Measurements from ENCODE around the gene MAML2. TPM values are rescaled to one million over a fixed set of nuclear protein-coding genes. Genes with fewer than 3 reads are reported as not detected.

Gene MAML2
- total RNA-seq, 4 donors from 2014 or later, result 15.9 to 31.9 (median 24.9) TPM

GRCh38 chr11:96195671-96196070 lies 147.3 kb downstream of the MAML2 start:
- H3K27ac ChIP-seq, result no peak overlapping the region
- no peak overlapping the region for H3K4me3 ChIP-seq
- H3K27me3 ChIP-seq, result no peaks in the 10 kb centered on the region
- H3K4me1 ChIP-seq, result peaks cover 6 to 23% (median 7%) of the 10 kb centered on the region in 4 donors
- H3K36me3 ChIP-seq, result no peaks in the 10 kb centered on the region
- intact Hi-C loops (cut with DNase I; ENCODE audit: low total_unique reads) (no loop called here), in situ Hi-C loops (cut with MboI; ENCODE audit: low pct_ligation_motif_present in 1 of 4, low pct_unique_long_range_greater_than_20kb in 1 of 4, low sequenced_read_pairs in 3 of 4) (no loop called here)
- no peaks in the 10 kb centered on the region for H3K9me3 ChIP-seq
- WGBS, 2 donors (ENCODE audit: low coverage in 1 of 2), result 92 to 93% methylated on average over 3 of the region's 3 CpGs
- no peak for DNase-seq
- TF ChIP-seq POLR2A (IDR thresholded peaks at IDR 0.05) (no peak), CTCF (IDR thresholded peaks at IDR 0.05) (no peak), EP300 (IDR thresholded peaks at IDR 0.05; ENCODE audit: low read depth) (no peak), POLR2AphosphoS5 (IDR thresholded peaks at IDR 0.05) (no peak)

DNA sequence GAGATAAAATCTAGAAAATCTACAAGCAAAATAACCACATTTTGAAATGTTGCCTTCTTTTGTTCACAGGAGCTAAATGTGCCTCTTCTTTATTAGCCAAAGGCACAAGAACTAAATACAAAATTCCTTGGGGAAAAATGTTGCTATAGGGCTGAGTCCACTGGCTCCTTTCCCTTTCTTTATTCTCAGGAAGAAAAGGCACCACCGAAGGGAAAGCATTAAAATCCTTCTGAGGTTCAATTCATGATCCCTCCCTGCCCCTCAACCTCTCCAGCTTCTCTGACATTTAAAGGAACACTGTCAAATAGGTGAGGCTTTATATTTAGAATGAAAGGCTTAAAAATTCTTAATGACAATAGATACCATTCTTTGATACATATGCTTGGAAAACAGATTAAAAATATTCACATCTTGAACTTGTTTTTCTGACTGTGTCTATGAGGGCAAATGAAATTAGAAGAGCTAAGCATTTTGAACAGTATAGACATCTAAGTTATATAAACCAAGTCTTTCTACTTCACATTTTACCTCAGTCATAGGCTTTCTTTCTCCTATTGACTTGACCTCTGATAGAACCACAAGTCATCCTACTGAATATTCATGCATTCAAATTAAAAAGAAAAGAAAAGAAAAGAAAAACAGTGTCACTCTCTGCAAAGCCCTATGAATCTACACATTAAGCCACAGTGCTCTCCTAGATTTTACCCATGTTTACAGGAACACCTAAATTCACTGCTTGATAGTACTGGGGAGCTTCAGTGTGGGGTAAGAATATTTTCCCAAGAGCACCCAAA lies 148.2 kb downstream of the MAML2 start:
- no peaks in the 10 kb centered on the region for H3K36me3 ChIP-seq
- intact Hi-C loops (cut with DNase I; ENCODE audit: low total_unique reads), result no loop called here
- no peaks in the 10 kb centered on the region for H3K27me3 ChIP-seq
- WGBS, 2 donors (ENCODE audit: low coverage in 1 of 2), result 24 to 26% methylated on average over 1 of the region's 1 CpG
- no peak overlapping the region for H3K27ac ChIP-seq
- no peak for DNase-seq
- no peaks in the 10 kb centered on the region for H3K9me3 ChIP-seq
- H3K4me1 ChIP-seq, result peaks cover 0 to 17% (median 4%) of the 10 kb centered on the region in 4 donors
- in situ Hi-C loops (cut with MboI; ENCODE audit: low pct_ligation_motif_present in 1 of 4, low pct_unique_long_range_greater_than_20kb in 1 of 4, low sequenced_read_pairs in 3 of 4), result no loop called here
- no peak for TF ChIP-seq CTCF (IDR thresholded peaks at IDR 0.05)
- H3K4me3 ChIP-seq, result no peak overlapping the region

- Histone ChIP-seq H3K4me3 (no peak overlapping the region), H3K27me3 (no peaks in the 10 kb centered on the region), H3K27ac (no peak overlapping the region), H3K4me1 (peaks cover 0 to 19% (median 4%) of the 10 kb centered on the region in 4 donors), H3K9me3 (no peaks in the 10 kb centered on the region), H3K36me3 (no peaks in the 10 kb centered on the region)
- in situ Hi-C loops (cut with MboI; ENCODE audit: low pct_ligation_motif_present in 1 of 4, low pct_unique_long_range_greater_than_20kb in 1 of 4, low sequenced_read_pairs in 3 of 4), result no loop called here
- intact Hi-C loops (cut with DNase I; ENCODE audit: low total_unique reads), result no loop called here
- DNase-seq, result no peak
- 74 to 86% methylated on average over 4 of the region's 4 CpGs for WGBS, 2 donors (ENCODE audit: low coverage in 1 of 2)
- TF ChIP-seq POLR2AphosphoS5 (IDR thresholded peaks at IDR 0.05) (no peak), EP300 (IDR thresholded peaks at IDR 0.05; ENCODE audit: low read depth) (no peak), POLR2A (IDR thresholded peaks at IDR 0.05) (no peak), CTCF (IDR thresholded peaks at IDR 0.05) (no peak)
Measured at GRCh38 chr11:96193745-96194443, 149.1 kb downstream of the MAML2 start.

GRCh38 chr11:96191752-96192151 lies 151.2 kb downstream of the MAML2 start:
- DNase-seq, result no peak
- Histone ChIP-seq H3K36me3 (no peaks in the 10 kb centered on the region), H3K4me1 (peaks cover 0 to 24% (median 11%) of the 10 kb centered on the region in 4 donors), H3K27ac (no peak overlapping the region), H3K9me3 (no peaks in the 10 kb centered on the region), H3K27me3 (no peaks in the 10 kb centered on the region), H3K4me3 (no peak overlapping the region)
- WGBS, 2 donors (ENCODE audit: low coverage in 1 of 2), result 90 to 100% methylated on average over 1 to 4 of the region's 4 CpGs
- in situ Hi-C loops (cut with MboI; ENCODE audit: low pct_ligation_motif_present in 1 of 4, low pct_unique_long_range_greater_than_20kb in 1 of 4, low sequenced_read_pairs in 3 of 4) (no loop called here), intact Hi-C loops (cut with DNase I; ENCODE audit: low total_unique reads) (no loop called here)
- TF ChIP-seq EP300 (IDR thresholded peaks at IDR 0.05; ENCODE audit: low read depth) (no peak), POLR2A (IDR thresholded peaks at IDR 0.05) (no peak), POLR2AphosphoS5 (IDR thresholded peaks at IDR 0.05) (peak in 1 of 3 donors; percentile 11)
